Lung (tissue), 12 donors: Measurements from ENCODE around the gene IL18BP. TPM values are rescaled to one million over a fixed set of nuclear protein-coding genes. Genes with fewer than 3 reads are reported as not detected.

ENCODE experiments used
- ATAC-seq: fragments of 200-7000 bp; cut with Tn5 transposase; one replicate; pipeline ENCODE4 v1.9.1; 2020; ENCODE audit warnings: moderate number of reproducible peaks; ENCODE audit not compliant: insufficient read depth, low FRiP score
- DNase-seq, 3 donors: peaks; one replicate each; pipeline ENCODE4 v3.0.0-alpha.2; 2013 to 2017
- H3K27ac ChIP-seq, 2 donors: one replicate each; pipeline ENCODE4 v1.5.1; 2013; ENCODE audit warnings: mild to moderate bottlenecking in 2 of 2, moderate library complexity in 2 of 2, control low read depth in 1 of 2, inconsistent platforms in 1 of 2, low read depth in 1 of 2, low read length in 1 of 2
- H3K27me3 ChIP-seq, 3 donors: one replicate each; pipeline ENCODE4 v1.5.1; 2013; ENCODE audit warnings: low read length in 2 of 3; ENCODE audit not compliant: control insufficient read depth in 3 of 3, insufficient read depth in 3 of 3
- H3K36me3 ChIP-seq, 4 donors: one replicate each; pipeline ENCODE4 v1.5.1; 2013; ENCODE audit warnings: low read length in 4 of 4, mild to moderate bottlenecking in 1 of 4, moderate library complexity in 1 of 4; ENCODE audit not compliant: control insufficient read depth in 4 of 4, insufficient read depth in 4 of 4
- H3K4me1 ChIP-seq, 5 donors: one replicate each; pipeline ENCODE4 v1.5.1; 2013; ENCODE audit warnings: low read length in 5 of 5, mild to moderate bottlenecking in 2 of 5, moderate library complexity in 1 of 5; ENCODE audit not compliant: control insufficient read depth in 5 of 5, insufficient read depth in 5 of 5
- H3K4me3 ChIP-seq: one replicate; pipeline ENCODE4 v1.5.1; 2013; ENCODE audit warnings: mild to moderate bottlenecking, control low read depth, moderate library complexity
- H3K9ac ChIP-seq, 2 donors: one replicate each; pipeline ENCODE4 v1.5.1; 2013; ENCODE audit warnings: low read length in 2 of 2, control low read depth in 1 of 2; ENCODE audit not compliant: insufficient read depth in 1 of 2
- H3K9me3 ChIP-seq, 4 donors: one replicate each; pipeline ENCODE4 v1.5.1; 2013; ENCODE audit warnings: low read length in 3 of 4, mild to moderate bottlenecking in 1 of 4, moderate library complexity in 1 of 4; ENCODE audit not compliant: control insufficient read depth in 4 of 4, insufficient read depth in 3 of 4
- WGBS, 2 donors: extraction: QIAGEN DNeasy Blood & Tissue Kit; methylation state at CpG; one replicate each; pipeline ENCODE4 v1.1.7; 2013; 5-methylcytosine and 5-hydroxymethylcytosine counted together
- polyA plus RNA-seq, 2 donors: library from polyadenylated mRNA; stranded (reverse); fragments of 200-250 nt; gene quantifications; one replicate each; pipeline ENCODE4 v1.2.1, GENCODE V29; 2013
- total RNA-seq, 2 donors: library from RNA; depleted of rRNA in 1 of 2; stranded (reverse); fragments of >200 nt in 1 of 2; gene quantifications; one replicate each; pipeline ENCODE4 v1.2.1, GENCODE V29; 2014 to 2021
- TF ChIP-seq, protein P1 (sequence below): IDR thresholded peaks from 2 replicates; pipeline ENCODE4 v1.5.1; 2012; ENCODE audit warnings: mild to moderate bottlenecking; ENCODE audit errors: control extremely low read depth, extremely low read depth
- donor health status: control.
- donor health status: control.
- donor health status: Bipolar disorder and iron deficiency.
- donor health status: healthy.
- donor health status: DM: yes; HTN: yes; CAD: no.

IL18BP gene
- total and polyA plus RNA-seq, 4 donors = 8.6 to 38.6 (median 20.1) TPM

DNA sequence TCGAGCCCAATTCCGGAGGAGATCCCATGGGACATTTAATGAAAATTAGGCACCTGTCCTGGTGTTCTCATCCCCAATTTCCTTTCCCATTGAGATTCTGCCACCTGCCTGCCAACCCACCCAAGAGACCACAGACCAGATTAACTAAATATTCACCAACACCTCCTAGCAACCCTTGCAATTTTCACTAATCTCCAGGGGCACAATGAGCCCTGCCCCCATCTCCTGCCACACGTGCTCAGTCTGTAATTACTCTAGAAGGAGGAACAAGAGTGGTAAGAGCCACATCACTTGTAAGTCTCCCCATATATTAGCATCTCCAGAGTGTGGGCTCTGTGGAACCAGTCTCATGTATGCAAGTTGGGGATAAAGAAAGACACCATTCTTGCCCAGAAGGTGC is 38.0 kb downstream of the IL18BP start:
- Histone ChIP-seq H3K27ac (no peak overlapping the region), H3K27me3 (no peaks in the 10 kb centered on the region), H3K4me1 (peaks cover 6 to 46% (median 29%) of the 10 kb centered on the region in 5 donors), H3K4me3 (no peak overlapping the region), H3K9me3 (no peaks in the 10 kb centered on the region), H3K9ac (peak overlapping the region in 1 of 2 donors; percentile 8), H3K36me3 (peaks cover 14 to 24% (median 16%) of the 10 kb centered on the region in 4 donors)
- 65 to 66% methylated on average over 3 of the region's 3 CpGs for WGBS, 2 donors
- TF ChIP-seq, protein P1, sequence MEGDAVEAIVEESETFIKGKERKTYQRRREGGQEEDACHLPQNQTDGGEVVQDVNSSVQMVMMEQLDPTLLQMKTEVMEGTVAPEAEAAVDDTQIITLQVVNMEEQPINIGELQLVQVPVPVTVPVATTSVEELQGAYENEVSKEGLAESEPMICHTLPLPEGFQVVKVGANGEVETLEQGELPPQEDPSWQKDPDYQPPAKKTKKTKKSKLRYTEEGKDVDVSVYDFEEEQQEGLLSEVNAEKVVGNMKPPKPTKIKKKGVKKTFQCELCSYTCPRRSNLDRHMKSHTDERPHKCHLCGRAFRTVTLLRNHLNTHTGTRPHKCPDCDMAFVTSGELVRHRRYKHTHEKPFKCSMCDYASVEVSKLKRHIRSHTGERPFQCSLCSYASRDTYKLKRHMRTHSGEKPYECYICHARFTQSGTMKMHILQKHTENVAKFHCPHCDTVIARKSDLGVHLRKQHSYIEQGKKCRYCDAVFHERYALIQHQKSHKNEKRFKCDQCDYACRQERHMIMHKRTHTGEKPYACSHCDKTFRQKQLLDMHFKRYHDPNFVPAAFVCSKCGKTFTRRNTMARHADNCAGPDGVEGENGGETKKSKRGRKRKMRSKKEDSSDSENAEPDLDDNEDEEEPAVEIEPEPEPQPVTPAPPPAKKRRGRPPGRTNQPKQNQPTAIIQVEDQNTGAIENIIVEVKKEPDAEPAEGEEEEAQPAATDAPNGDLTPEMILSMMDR = no peak
- ATAC-seq = no peak
- no peak for DNase-seq

DNA sequence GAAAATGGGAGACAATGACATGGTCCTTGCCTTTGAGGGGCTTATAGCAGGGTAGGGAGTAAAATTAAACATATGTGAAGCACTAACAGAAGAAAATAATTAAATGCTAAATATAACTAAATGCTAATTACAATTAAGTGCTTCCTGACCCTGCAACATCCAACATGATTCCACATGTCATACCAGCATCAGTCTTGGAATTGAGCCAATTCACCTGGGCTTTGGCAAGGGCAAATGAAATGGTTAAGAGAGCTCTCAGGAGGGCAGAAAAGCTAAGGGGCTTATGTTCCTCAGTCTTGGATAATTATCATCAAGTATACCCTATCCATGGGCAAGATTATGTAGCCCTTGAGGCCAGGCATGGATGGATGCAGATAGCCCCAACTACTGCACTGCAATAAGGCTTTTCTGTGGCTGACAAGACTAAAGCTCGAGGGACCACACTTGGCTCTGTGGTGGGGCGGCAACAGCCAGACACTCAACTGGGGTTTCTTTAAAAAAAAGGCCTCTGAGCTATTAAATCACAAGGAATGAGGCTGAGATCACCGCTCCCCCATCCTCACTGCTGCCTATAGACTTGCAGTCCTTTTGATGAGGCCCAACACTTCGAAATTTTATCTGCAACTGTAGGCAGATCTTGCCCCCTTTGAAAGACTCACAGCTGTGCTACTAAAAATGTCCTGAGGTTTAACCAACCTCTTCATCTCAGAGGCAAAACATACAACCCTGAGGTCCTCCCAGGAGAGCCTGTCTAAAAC is 39.0 kb downstream of the IL18BP start:
- TF ChIP-seq, protein P1 = no peak
- no peak overlapping the region for H3K4me3 ChIP-seq
- DNase-seq (peak in 1 of 3 donors; percentile 22), ATAC-seq (no peak)
- peak overlapping the region; percentile 41 to 99 for H3K9ac ChIP-seq
- WGBS, 2 donors = 53 to 71% methylated on average over 4 of the region's 4 CpGs
- H3K4me1 ChIP-seq = peaks cover 10 to 56% (median 37%) of the 10 kb centered on the region in 5 donors
- peak overlapping the region; percentile 91 to 100 for H3K27ac ChIP-seq
- H3K36me3 ChIP-seq = peaks cover 10 to 24% (median 16%) of the 10 kb centered on the region in 4 donors
- H3K27me3 ChIP-seq = no peaks in the 10 kb centered on the region
- no peaks in the 10 kb centered on the region for H3K9me3 ChIP-seq

DNA sequence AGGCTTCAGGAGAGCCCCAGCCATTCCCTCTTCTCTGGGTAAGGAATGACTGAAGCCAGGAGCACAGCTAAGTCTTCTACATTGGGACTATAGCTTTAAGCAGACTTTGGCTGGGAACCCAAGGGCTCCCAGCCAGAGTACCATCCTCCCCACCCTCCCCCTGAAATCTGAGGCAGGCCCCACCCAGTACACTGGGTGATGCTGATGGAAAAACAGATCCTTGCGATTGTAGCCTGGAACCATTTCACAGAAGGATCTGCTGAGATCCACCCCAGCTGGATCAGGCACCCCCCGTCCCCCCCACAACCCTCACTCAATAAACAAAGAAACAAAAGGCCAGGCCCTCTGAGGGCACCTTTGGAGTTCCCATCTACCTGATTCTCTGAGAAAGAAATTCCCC is 39.8 kb downstream of the IL18BP start:
- H3K4me1 ChIP-seq = peaks cover 7 to 60% (median 37%) of the 10 kb centered on the region in 5 donors
- H3K9ac ChIP-seq = peak overlapping the region; percentile 46 to 99
- TF ChIP-seq, protein P1 = no peak
- peaks cover 9 to 16% (median 11%) of the 10 kb centered on the region in 4 donors for H3K36me3 ChIP-seq
- peak overlapping the region; percentile 91 to 100 for H3K27ac ChIP-seq
- no peaks in the 10 kb centered on the region for H3K9me3 ChIP-seq
- DNase-seq (peak; percentile 72 to 91 (median 84)), ATAC-seq (no peak)
- no peaks in the 10 kb centered on the region for H3K27me3 ChIP-seq
- peak overlapping the region; percentile 17 for H3K4me3 ChIP-seq
- WGBS, 2 donors = 35 to 71% methylated on average over 2 of the region's 2 CpGs
